Transverse colon (tissue), 4 donors: ENCODE results near the gene LARP1. TPM values are rescaled to one million over a fixed set of nuclear protein-coding genes. Genes with fewer than 3 reads are reported as not detected.

Experiments used
- DNase-seq: peaks from one replicate; pipeline ENCODE4 v3.0.0-alpha.2; 2019
- H3K27ac ChIP-seq, 4 donors: fragments of 200-600 bp; sonication (generic); 2 replicates each; pipeline ENCODE4 v1.5.1; 2016 to 2018; ENCODE audit warnings: inconsistent platforms in 4 of 4
- H3K27me3 ChIP-seq: fragments of 200-600 bp; sonication (generic); 2 replicates; pipeline ENCODE4 v1.5.1; 2017; ENCODE audit warnings: inconsistent platforms
- H3K36me3 ChIP-seq, 4 donors: fragments of 200-600 bp; sonication (generic); 2 replicates each; pipeline ENCODE4 v1.5.1; 2017 to 2019; ENCODE audit warnings: inconsistent platforms in 4 of 4
- H3K4me1 ChIP-seq, 4 donors: fragments of 200-600 bp; sonication (generic); 2 replicates each; pipeline ENCODE4 v1.5.1; 2017 to 2020; ENCODE audit warnings: inconsistent platforms in 4 of 4
- H3K4me3 ChIP-seq, 4 donors: fragments of 200-600 bp; sonication (generic); 1 replicate in 1 of 4; 2 replicates in 3 of 4; pipeline versions ENCODE4 v1.5.1 to v1.6.1; 2017 to 2019; ENCODE audit warnings: inconsistent platforms in 4 of 4
- H3K9me3 ChIP-seq, 2 donors: fragments of 200-600 bp; sonication (generic); 2 replicates each; pipeline ENCODE4 v1.5.1; 2017 to 2019; ENCODE audit warnings: inconsistent platforms in 2 of 2
- EP300 ChIP-seq: sonication (generic); formaldehyde crosslinking; IDR thresholded peaks from one replicate; pipeline ENCODE4 v1.6.1; 2017; ENCODE audit warnings: antibody characterized with exemption, low read depth
- POLR2A ChIP-seq: fragments of 450-650 bp; IDR thresholded peaks from one replicate; pipeline ENCODE4 v1.6.1; 2016; ENCODE audit warnings: antibody characterized with exemption, mild to moderate bottlenecking, moderate library complexity
- POLR2AphosphoS5 ChIP-seq, 3 donors: sonication (generic); formaldehyde crosslinking; IDR thresholded peaks; one replicate each; pipeline ENCODE4 v1.6.1; 2016; ENCODE audit warnings: antibody characterized with exemption in 3 of 3
- WGBS, 2 donors: methylation state at CpG; one replicate each; pipeline ENCODE4 v1.1.5; 2018; ENCODE audit warnings: low coverage in 1 of 2; 5-methylcytosine and 5-hydroxymethylcytosine counted together
- in situ Hi-C, 4 donors: fragments of 200-750 bp; cut with MboI; loops; one replicate each; pipeline versions ENCODE4 v1.15.0 to v1.15.1; 2017; ENCODE audit warnings: low sequenced_read_pairs in 3 of 4, low pct_ligation_motif_present in 1 of 4, low pct_unique_long_range_greater_than_20kb in 1 of 4
- intact Hi-C: fragments of 100-400 bp; cut with DNase I; formaldehyde crosslinking; loops from one replicate; pipeline ENCODE4 v1.15.1; 2023; ENCODE audit warnings: low total_unique reads
- total RNA-seq, 4 donors: library from RNA; depleted of rRNA; stranded (reverse); fragments of >200 nt; gene quantifications; one replicate each; pipeline ENCODE4 v1.1.0, GENCODE V29; 2016
- TF ChIP-seq, protein P1 (sequence below), 5 experiments: fragments of 200-600 bp in 3 of 5; fragments of 450-650 bp in 2 of 5; sonication (generic) in 3 of 5; IDR thresholded peaks; 1 replicate in 2 of 5; 2 replicates in 3 of 5; pipeline ENCODE4 v1.5.1; 2016 to 2017; ENCODE audit warnings: antibody characterized with exemption in 5 of 5, inconsistent platforms in 3 of 5, mild to moderate bottlenecking in 2 of 5, moderate library complexity in 1 of 5

Gene LARP1
- total RNA-seq, 4 donors from 2014 or later: 63.6 to 171 (median 105) TPM

DNA sequence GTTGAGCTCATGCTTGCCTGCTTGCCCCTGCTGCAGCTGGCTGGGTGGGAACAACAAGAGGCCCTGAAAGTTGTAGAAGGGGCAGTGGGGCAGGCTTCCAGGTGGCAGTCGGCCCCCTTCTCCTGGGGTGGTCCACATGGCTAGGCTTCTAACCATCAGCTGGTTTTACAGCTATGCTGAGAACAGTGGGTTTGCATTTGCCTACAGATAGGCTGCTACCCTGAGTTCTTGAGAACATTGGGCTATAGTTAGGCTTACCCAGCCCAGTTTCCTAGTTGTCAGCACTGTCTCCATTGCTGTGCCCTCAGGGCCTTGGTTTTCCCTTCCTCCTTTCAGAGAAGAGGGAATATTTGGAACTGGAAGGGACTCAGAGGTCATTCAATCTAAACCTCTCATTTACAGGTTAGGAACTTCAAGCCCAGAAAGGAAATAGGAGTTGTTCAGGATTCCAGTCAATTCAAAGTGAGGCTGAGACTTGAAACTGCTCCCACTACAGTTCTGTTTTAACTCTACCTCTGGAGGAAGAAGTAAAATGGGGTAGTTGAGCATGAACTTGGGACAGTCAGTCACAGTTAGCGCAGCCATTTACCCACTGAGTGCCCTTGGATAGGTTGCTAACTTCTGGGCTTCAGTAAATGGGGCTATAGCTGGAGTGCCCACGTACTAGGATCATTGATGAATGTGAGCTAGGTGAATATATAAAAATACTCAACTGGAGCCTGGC, 11.5 kb downstream of the LARP1 start:
- 79% methylated on average over 3 of the region's 3 CpGs; no CpG with 5 or more reads in 1 of the 2 donors for WGBS, 2 donors
- TF ChIP-seq POLR2A (no peak), EP300 (no peak), POLR2AphosphoS5 (IDR thresholded peaks at IDR 0.05) (no peak)
- TF ChIP-seq, protein P1, sequence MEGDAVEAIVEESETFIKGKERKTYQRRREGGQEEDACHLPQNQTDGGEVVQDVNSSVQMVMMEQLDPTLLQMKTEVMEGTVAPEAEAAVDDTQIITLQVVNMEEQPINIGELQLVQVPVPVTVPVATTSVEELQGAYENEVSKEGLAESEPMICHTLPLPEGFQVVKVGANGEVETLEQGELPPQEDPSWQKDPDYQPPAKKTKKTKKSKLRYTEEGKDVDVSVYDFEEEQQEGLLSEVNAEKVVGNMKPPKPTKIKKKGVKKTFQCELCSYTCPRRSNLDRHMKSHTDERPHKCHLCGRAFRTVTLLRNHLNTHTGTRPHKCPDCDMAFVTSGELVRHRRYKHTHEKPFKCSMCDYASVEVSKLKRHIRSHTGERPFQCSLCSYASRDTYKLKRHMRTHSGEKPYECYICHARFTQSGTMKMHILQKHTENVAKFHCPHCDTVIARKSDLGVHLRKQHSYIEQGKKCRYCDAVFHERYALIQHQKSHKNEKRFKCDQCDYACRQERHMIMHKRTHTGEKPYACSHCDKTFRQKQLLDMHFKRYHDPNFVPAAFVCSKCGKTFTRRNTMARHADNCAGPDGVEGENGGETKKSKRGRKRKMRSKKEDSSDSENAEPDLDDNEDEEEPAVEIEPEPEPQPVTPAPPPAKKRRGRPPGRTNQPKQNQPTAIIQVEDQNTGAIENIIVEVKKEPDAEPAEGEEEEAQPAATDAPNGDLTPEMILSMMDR (IDR thresholded peaks at IDR 0.05): no peak
- H3K27ac ChIP-seq: no peak overlapping the region
- H3K4me3 ChIP-seq: no peak overlapping the region
- peaks cover 36 to 87% (median 43%) of the 10 kb centered on the region in 4 donors for H3K4me1 ChIP-seq
- H3K27me3 ChIP-seq: no peaks in the 10 kb centered on the region
- in situ Hi-C loops: no loop called here
- H3K9me3 ChIP-seq: no peaks in the 10 kb centered on the region
- no peaks in the 10 kb centered on the region for H3K36me3 ChIP-seq
- intact Hi-C loops: no loop called here
- no peak for DNase-seq

DNA sequence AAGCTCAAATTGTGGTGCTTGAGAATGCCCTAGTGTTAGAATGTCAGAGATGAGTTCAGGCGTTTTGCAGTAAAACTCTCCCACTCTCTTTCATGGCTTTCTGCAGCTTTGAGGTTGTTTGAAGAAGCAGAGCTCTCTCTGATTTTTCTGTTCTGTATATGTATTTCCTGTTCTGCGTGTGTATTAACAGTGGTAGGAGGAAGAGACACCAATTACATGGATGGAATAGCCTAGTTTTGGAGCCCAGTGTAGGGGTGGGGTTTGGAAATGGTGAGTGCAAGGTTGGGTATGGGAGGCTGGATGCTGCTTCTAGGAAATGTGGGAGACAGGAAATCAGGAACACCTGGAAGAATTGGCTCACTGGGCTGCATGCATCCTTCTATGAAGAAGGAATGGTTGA, 12.4 kb downstream of the LARP1 start:
- intact Hi-C loops: no loop called here
- no peak for TF ChIP-seq POLR2A
- no peak for TF ChIP-seq EP300
- no peak for TF ChIP-seq POLR2AphosphoS5 (IDR thresholded peaks at IDR 0.05)
- TF ChIP-seq, protein P1 (IDR thresholded peaks at IDR 0.05): no peak
- Histone ChIP-seq H3K36me3 (no peaks in the 10 kb centered on the region), H3K9me3 (no peaks in the 10 kb centered on the region), H3K27ac (no peak overlapping the region), H3K4me3 (no peak overlapping the region), H3K4me1 (peaks cover 36 to 86% (median 45%) of the 10 kb centered on the region in 4 donors), H3K27me3 (no peaks in the 10 kb centered on the region)
- WGBS, 2 donors: 33 to 39% methylated on average over 2 of the region's 2 CpGs
- no peak for DNase-seq
- in situ Hi-C loops: no loop called here

DNA sequence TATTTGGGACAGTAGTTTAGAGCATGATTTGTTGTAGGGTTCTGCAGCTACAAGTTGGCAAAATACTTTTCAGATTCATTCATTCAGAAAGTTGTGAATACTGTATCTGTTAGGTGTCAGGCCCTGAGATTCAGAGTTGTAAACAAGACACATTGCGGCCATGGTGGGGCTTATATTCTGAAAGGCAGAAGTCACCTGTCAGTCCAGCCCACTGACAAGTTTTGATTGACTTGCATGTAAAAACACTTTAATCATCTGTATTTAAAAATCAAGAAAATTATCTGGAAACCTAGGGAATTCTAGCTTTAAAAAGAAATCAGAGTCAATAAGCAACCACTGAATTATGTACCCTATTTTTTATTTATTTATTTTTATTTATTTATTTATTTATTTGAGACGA, 13.0 kb downstream of the LARP1 start:
- TF ChIP-seq POLR2A (no peak), EP300 (no peak), POLR2AphosphoS5 (IDR thresholded peaks at IDR 0.05) (no peak)
- TF ChIP-seq, protein P1 (IDR thresholded peaks at IDR 0.05): no peak
- in situ Hi-C loops (no loop called here), intact Hi-C loops (no loop called here)
- Histone ChIP-seq H3K4me3 (no peak overlapping the region), H3K27ac (no peak overlapping the region), H3K9me3 (no peaks in the 10 kb centered on the region), H3K27me3 (no peaks in the 10 kb centered on the region), H3K4me1 (peaks cover 36 to 86% (median 46%) of the 10 kb centered on the region in 4 donors), H3K36me3 (no peaks in the 10 kb centered on the region)
- WGBS, 2 donors: 89 to 91% methylated on average over 1 to 2 of the region's 2 CpGs
- DNase-seq: no peak

DNA sequence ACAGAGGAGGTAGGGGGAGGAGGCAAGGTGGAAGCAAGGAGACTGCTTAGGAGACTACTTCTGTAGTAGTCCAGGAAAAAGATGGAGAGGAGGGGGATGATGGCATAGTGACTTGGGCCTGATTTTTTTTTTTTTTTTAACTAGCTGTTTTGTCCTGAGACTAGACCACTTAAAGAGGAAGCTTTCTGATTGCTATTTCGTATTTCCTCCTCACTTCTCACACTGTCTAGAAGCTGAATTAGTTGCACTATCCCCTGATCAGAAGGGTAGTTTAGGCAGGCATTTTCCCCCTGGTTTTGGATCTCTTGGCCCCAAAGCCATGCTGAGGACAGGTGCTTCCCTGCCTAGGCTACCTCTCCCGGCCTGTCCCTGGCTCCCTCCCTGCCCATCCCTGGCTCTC, 14.9 kb downstream of the LARP1 start:
- intact Hi-C loops: no loop called here
- in situ Hi-C loops: no loop called here
- Histone ChIP-seq H3K9me3 (no peaks in the 10 kb centered on the region), H3K4me1 (peaks cover 37 to 79% (median 53%) of the 10 kb centered on the region in 4 donors), H3K4me3 (no peak overlapping the region), H3K36me3 (no peaks in the 10 kb centered on the region), H3K27me3 (no peaks in the 10 kb centered on the region), H3K27ac (peak overlapping the region in 3 of 4 donors; percentile 1 to 63 (median 14))
- no peak for DNase-seq
- no peak for TF ChIP-seq POLR2AphosphoS5 (IDR thresholded peaks at IDR 0.05)
- WGBS, 2 donors: 33 to 53% methylated on average over 1 to 2 of the region's 2 CpGs
